ENCODE data around the gene MMP25. TPM values are rescaled to one million over a fixed set of nuclear protein-coding genes. Genes with fewer than 3 reads are reported as not detected.

MMP25 gene
- total and polyA plus RNA-seq, 11 donors = 0.32 to 3.0 (median 0.93) TPM

- Histone ChIP-seq H3K27ac (no peak overlapping the region), H3K9me3 (no peaks in the 10 kb centered on the region), H3K4me1 (peaks cover 0 to 19% (median 0%) of the 10 kb centered on the region in 12 donors), H3K36me3 (no peaks in the 10 kb centered on the region), H3K27me3 (peaks cover 31 to 99% (median 74%) of the 10 kb centered on the region in 9 donors), H3K4me3 (peak overlapping the region in 2 of 12 donors; percentile 16 to 20)
- 3 to 9% (median 4%) methylated on average over 15 to 40 of the region's 40 CpGs for WGBS, 4 donors
- peak in 1 of 4 donors; percentile 21 for ATAC-seq
- TF ChIP-seq CTCF (IDR thresholded peaks at IDR 0.05) (no peak), POLR2A (IDR thresholded peaks at IDR 0.05) (no peak)
- no peak for DNase-seq
- intact Hi-C loops (cut with DNase I) = no loop called here
Measured at GRCh38 chr16:3035972-3036725, 10.2 kb upstream of the MMP25 start.

GRCh38 chr16:3036726-3037315 lies 9.5 kb upstream of the MMP25 start, which contains the start of gene BICDL2:
Gene BICDL2, minus strand, starts transcription at chr16:3036944. Its CDS starts 1,448 bp downstream, at chr16:3035496.
- 7 to 16% (median 11%) methylated on average over 19 to 44 of the region's 44 CpGs for WGBS, 4 donors
- Histone ChIP-seq H3K27me3 (peaks cover 31 to 98% (median 71%) of the 10 kb centered on the region in 9 donors), H3K4me3 (peak within 1 kb of the TSS in 2 of 12 donors; percentile 16 to 20)

GRCh38 chr16:3038256-3038655 lies 8.1 kb upstream of the MMP25 start:
- Histone ChIP-seq H3K27me3 (peaks cover 28 to 98% (median 63%) of the 10 kb centered on the region in 9 donors), H3K4me3 (no peak overlapping the region), H3K4me1 (peaks cover 0 to 14% (median 0%) of the 10 kb centered on the region in 12 donors), H3K36me3 (no peaks in the 10 kb centered on the region), H3K27ac (no peak overlapping the region), H3K9me3 (no peaks in the 10 kb centered on the region)
- no peak for ATAC-seq
- TF ChIP-seq CTCF (IDR thresholded peaks at IDR 0.05) = no peak
- no peak for TF ChIP-seq POLR2A (IDR thresholded peaks at IDR 0.05)
- intact Hi-C loops (cut with DNase I) = no loop called here
- DNase-seq = no peak
- 21 to 52% (median 43%) methylated on average over 3 to 11 of the region's 11 CpGs for WGBS, 4 donors

More at GRCh38 chr16:3036726-3037315, 9.5 kb upstream of the MMP25 start, which contains the start of gene BICDL2:
- no peak for DNase-seq
- Histone ChIP-seq H3K36me3 (no peaks in the 10 kb centered on the region), H3K9me3 (no peaks in the 10 kb centered on the region), H3K27ac (no peak within 1 kb of the TSS), H3K4me1 (peaks cover 0 to 15% (median 0%) of the 10 kb centered on the region in 12 donors)
- intact Hi-C loops (cut with DNase I) = no loop called here
- ATAC-seq = no peak
- TF ChIP-seq CTCF (IDR thresholded peaks at IDR 0.05) = no peak
- TF ChIP-seq POLR2A (IDR thresholded peaks at IDR 0.05) = no peak

- Histone ChIP-seq H3K4me3 (no peak overlapping the region), H3K36me3 (no peaks in the 10 kb centered on the region), H3K27me3 (peaks cover 30 to 98% (median 67%) of the 10 kb centered on the region in 9 donors), H3K9me3 (no peaks in the 10 kb centered on the region), H3K27ac (no peak overlapping the region), H3K4me1 (peaks cover 0 to 14% (median 0%) of the 10 kb centered on the region in 12 donors)
- no peak for TF ChIP-seq POLR2A (IDR thresholded peaks at IDR 0.05)
- intact Hi-C loops (cut with DNase I) = no loop called here
- peak in 1 of 4 donors; percentile 22 for ATAC-seq
- DNase-seq = no peak
- WGBS, 4 donors = 77 to 90% (median 82%) methylated on average over 5 of the region's 5 CpGs
Measured at GRCh38 chr16:3038896-3039295, 7.5 kb upstream of the MMP25 start.
